ENCODE results near the gene ZNF521. TPM values are rescaled to one million over a fixed set of nuclear protein-coding genes. Genes with fewer than 3 reads are reported as not detected.

Gene ZNF521
- total RNA-seq, 2 experiments from 2014 or later, result 0.85 to 2.8 TPM

DNA sequence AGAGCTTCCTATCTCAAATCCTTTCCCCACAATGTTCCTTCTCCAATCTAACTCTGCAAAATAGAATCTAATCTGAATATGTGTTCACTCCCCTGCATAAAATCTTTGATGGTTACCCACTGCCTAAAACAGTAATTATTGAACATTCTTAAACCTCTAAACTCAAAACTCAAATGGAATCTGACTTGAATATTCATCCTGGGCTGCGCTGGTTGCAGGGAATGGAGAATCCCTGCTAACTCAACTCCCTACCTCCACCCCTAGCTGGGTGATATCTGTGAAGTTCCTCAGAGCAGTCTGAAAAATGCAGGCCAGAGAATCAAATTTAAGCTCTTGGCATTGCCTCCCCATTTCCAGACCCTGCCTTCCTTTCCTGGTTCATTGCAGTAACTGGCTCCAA, 44.8 kb downstream of the ZNF521 start:
- ChIA-PET CTCF (ENCODE audit: unreplicated experiment) (interaction anchor here (0.6 kb wide), 1 partner anchor 21 kb away, joined by 3 read pairs; no protein-coding TSS in a partner anchor), POLR2A (interaction anchor here (2.3 kb wide), 1 partner anchor 10 kb away, joined by 5 read pairs; no protein-coding TSS in a partner anchor)
- H3K9me3 ChIP-seq (ENCODE audit: low read length), result no peaks in the 10 kb centered on the region
- H3K9me2 ChIP-seq (ENCODE audit: insufficient read depth, low read length), result no peaks in the 10 kb centered on the region
- TF ChIP-seq EZH2phosphoT487 (IDR thresholded peaks at IDR 0.05; ENCODE audit: borderline replicate concordance, low read depth, low read length), result no peak
- no peak for TF ChIP-seq CTCF (conservative IDR thresholded peaks at IDR 0.05; ENCODE audit: low read length)
- no peaks in the 10 kb centered on the region for H3K4me1 ChIP-seq (ENCODE audit: insufficient read depth, low read length, poor library complexity, severe bottlenecking)
- no TSS peak for BruUV-seq (replicated peaks)
- no peak overlapping the region for H2AFZ ChIP-seq (ENCODE audit: low read length)
- H4K20me1 ChIP-seq (ENCODE audit: insufficient read depth, low read length), result no peaks in the 10 kb centered on the region
- H3K4me2 ChIP-seq (ENCODE audit: low read length), result no peak overlapping the region
- H3K27ac ChIP-seq (ENCODE audit: low read depth, low read length, poor library complexity, severe bottlenecking), result no peak overlapping the region
- no peaks in the 10 kb centered on the region for H3K36me3 ChIP-seq (ENCODE audit: insufficient read depth, low read length)
- H3K4me3 ChIP-seq (ENCODE audit: low read depth, low read length, poor library complexity, severe bottlenecking), result no peak overlapping the region
- intact Hi-C loops (cut with micrococcal nuclease; ENCODE audit: unreplicated experiment), result no loop called here
- no peaks in the 10 kb centered on the region for H3K79me2 ChIP-seq (ENCODE audit: insufficient read depth, low read depth, low read length)
- DNase-seq (ENCODE audit: low spot score), result no peak

- H3K27ac ChIP-seq (ENCODE audit: low read depth, low read length, poor library complexity, severe bottlenecking), result no peak overlapping the region
- H4K20me1 ChIP-seq (ENCODE audit: insufficient read depth, low read length), result no peaks in the 10 kb centered on the region
- H2AFZ ChIP-seq (ENCODE audit: low read length), result no peak overlapping the region
- no peaks in the 10 kb centered on the region for H3K36me3 ChIP-seq (ENCODE audit: insufficient read depth, low read length)
- intact Hi-C loops (cut with micrococcal nuclease; ENCODE audit: unreplicated experiment), result no loop called here
- ChIA-PET POLR2A (interaction anchor here (0.5 to 2.3 kb wide), 2 partner anchors 11 to 83 kb away, joined by 5 read pairs; no protein-coding TSS in a partner anchor), CTCF (ENCODE audit: unreplicated experiment) (no interaction called here)
- no peaks in the 10 kb centered on the region for H3K79me2 ChIP-seq (ENCODE audit: insufficient read depth, low read depth, low read length)
- H3K9me3 ChIP-seq (ENCODE audit: low read length), result no peaks in the 10 kb centered on the region
- H3K9me2 ChIP-seq (ENCODE audit: insufficient read depth, low read length), result no peaks in the 10 kb centered on the region
- H3K4me2 ChIP-seq (ENCODE audit: low read length), result no peak overlapping the region
- no peak for DNase-seq (ENCODE audit: low spot score)
- TF ChIP-seq CTCF (conservative IDR thresholded peaks at IDR 0.05; ENCODE audit: low read length) (no peak), EZH2phosphoT487 (IDR thresholded peaks at IDR 0.05; ENCODE audit: borderline replicate concordance, low read depth, low read length) (no peak)
- no peak overlapping the region for H3K4me3 ChIP-seq (ENCODE audit: low read depth, low read length, poor library complexity, severe bottlenecking)
- BruUV-seq (replicated peaks), result no TSS peak
- no peaks in the 10 kb centered on the region for H3K4me1 ChIP-seq (ENCODE audit: insufficient read depth, low read length, poor library complexity, severe bottlenecking)
Measured at GRCh38 chr18:25306671-25307070, 45.3 kb downstream of the ZNF521 start.

GRCh38 chr18:25305584-25305983, 46.4 kb downstream of the ZNF521 start:
- BruUV-seq (replicated peaks), result no TSS peak
- no peak overlapping the region for H3K4me2 ChIP-seq (ENCODE audit: low read length)
- H3K9me3 ChIP-seq (ENCODE audit: low read length), result no peaks in the 10 kb centered on the region

More at GRCh38 chr18:25305584-25305983, 46.4 kb downstream of the ZNF521 start:
- POLR2A ChIA-PET, result interaction anchor here (0.8 to 2.3 kb wide), 2 partner anchors 12 to 171 kb away, joined by 3 to 5 read pairs; no protein-coding TSS in a partner anchor
- H3K4me1 ChIP-seq (ENCODE audit: insufficient read depth, low read length, poor library complexity, severe bottlenecking), result no peaks in the 10 kb centered on the region
- H2AFZ ChIP-seq (ENCODE audit: low read length), result no peak overlapping the region
- TF ChIP-seq CTCF (conservative IDR thresholded peaks at IDR 0.05; ENCODE audit: low read length) (no peak), EZH2phosphoT487 (IDR thresholded peaks at IDR 0.05; ENCODE audit: borderline replicate concordance, low read depth, low read length) (no peak)
- H3K36me3 ChIP-seq (ENCODE audit: insufficient read depth, low read length), result no peaks in the 10 kb centered on the region
- no peaks in the 10 kb centered on the region for H3K9me2 ChIP-seq (ENCODE audit: insufficient read depth, low read length)
- intact Hi-C loops (cut with micrococcal nuclease; ENCODE audit: unreplicated experiment), result no loop called here
- no peak overlapping the region for H3K27ac ChIP-seq (ENCODE audit: low read depth, low read length, poor library complexity, severe bottlenecking)
- no peak for DNase-seq (ENCODE audit: low spot score)
- H3K79me2 ChIP-seq (ENCODE audit: insufficient read depth, low read depth, low read length), result no peaks in the 10 kb centered on the region
- CTCF ChIA-PET (ENCODE audit: unreplicated experiment), result no interaction called here
- no peaks in the 10 kb centered on the region for H4K20me1 ChIP-seq (ENCODE audit: insufficient read depth, low read length)
- no peak overlapping the region for H3K4me3 ChIP-seq (ENCODE audit: low read depth, low read length, poor library complexity, severe bottlenecking)

Data from OCI-LY7 (cell line).